ENCODE data around the gene ATXN2. TPM values are rescaled to one million over a fixed set of nuclear protein-coding genes. Genes with fewer than 3 reads are reported as not detected.
"Not testable (repeated sequence)": the region's sequence is repeated elsewhere in the genome, so short reads cannot be mapped to it uniquely, and the experiment has no call there.

ATXN2 gene
- 25.2 and 38.2 TPM in 2 replicates for total RNA-seq (2014; rRNA removed; shearing (Covaris generic))

GRCh38 chr12:111598637-111599452, at the start of gene ATXN2:
Gene ATXN2 (minus strand): TSS chr12:111599315. CDS start chr12:111599034, 281 bp downstream.
- Histone ChIP-seq H3K27ac (peak within 1 kb of the TSS; percentile 91), H3K36me3 (0 out of 2 replicates have a peak, but pooled peaks cover 3% of the 10 kb centered on the region), H3K27me3 (no peaks in the 10 kb centered on the region), H3K4me3 (peak within 1 kb of the TSS; percentile 96), H3K9me3 (replicated peaks) (no peaks in the 10 kb centered on the region), H3K4me1 (no peaks in the 10 kb centered on the region)
- DNase-seq, result peak; percentile 58 to 63

GRCh38 chr12:111645433-111645832, 46.3 kb upstream of the ATXN2 start:
- Histone ChIP-seq H3K27me3 (no peaks in the 10 kb centered on the region), H3K9me3 (replicated peaks) (no peaks in the 10 kb centered on the region), H3K36me3 (peaks cover 33% of the 10 kb centered on the region), H3K4me3 (no peak overlapping the region), H3K4me1 (no peaks in the 10 kb centered on the region), H3K27ac (no peak overlapping the region)
- DNase-seq, result peak; percentile 11 to 12

GRCh38 chr12:111643427-111643826, 44.3 kb upstream of the ATXN2 start:
- DNase-seq, result no peak
- no peak overlapping the region for H3K4me3 ChIP-seq
- peaks cover 24% of the 10 kb centered on the region for H3K36me3 ChIP-seq
- no peak overlapping the region for H3K27ac ChIP-seq
- no peaks in the 10 kb centered on the region for H3K27me3 ChIP-seq
- H3K4me1 ChIP-seq, result no peaks in the 10 kb centered on the region
- no peaks in the 10 kb centered on the region for H3K9me3 ChIP-seq (replicated peaks)

- no peaks in the 10 kb centered on the region for H3K27me3 ChIP-seq
- peaks cover 24% of the 10 kb centered on the region for H3K36me3 ChIP-seq
- no peak overlapping the region for H3K4me3 ChIP-seq
- H3K27ac ChIP-seq, result no peak overlapping the region
- H3K9me3 ChIP-seq (replicated peaks), result no peaks in the 10 kb centered on the region
- no peaks in the 10 kb centered on the region for H3K4me1 ChIP-seq
- no peak for DNase-seq
Measured at GRCh38 chr12:111642681-111643426, 43.7 kb upstream of the ATXN2 start.

- H3K36me3 ChIP-seq, result peaks cover 17% of the 10 kb centered on the region
- H3K4me1 ChIP-seq, result peaks cover 13% of the 10 kb centered on the region; the same call in 1 of the 2 replicates
- no peaks in the 10 kb centered on the region for H3K9me3 ChIP-seq (replicated peaks)
- no peaks in the 10 kb centered on the region for H3K27me3 ChIP-seq
- no peak for DNase-seq
- no peak overlapping the region for H3K4me3 ChIP-seq
- H3K27ac ChIP-seq, result no peak overlapping the region
Measured at GRCh38 chr12:111640506-111640905, 41.4 kb upstream of the ATXN2 start.

- peaks cover 9% of the 10 kb centered on the region for H3K36me3 ChIP-seq
- H3K4me3 ChIP-seq, result no peak overlapping the region
- no peaks in the 10 kb centered on the region for H3K9me3 ChIP-seq (replicated peaks)
- H3K27ac ChIP-seq, result no peak overlapping the region
- H3K27me3 ChIP-seq, result no peaks in the 10 kb centered on the region
- no peak for DNase-seq
- H3K4me1 ChIP-seq, result peaks cover 14% of the 10 kb centered on the region; the same call in 1 of the 2 replicates
Measured at GRCh38 chr12:111638556-111638955, 39.4 kb upstream of the ATXN2 start.

GRCh38 chr12:111636209-111636945, 37.3 kb upstream of the ATXN2 start:
- Histone ChIP-seq H3K27me3 (no peaks in the 10 kb centered on the region), H3K27ac (peak overlapping the region; percentile 32), H3K36me3 (peaks cover 2% of the 10 kb centered on the region; the same call in 1 of the 2 replicates), H3K9me3 (replicated peaks) (no peaks in the 10 kb centered on the region), H3K4me3 (peak overlapping the region; percentile 42), H3K4me1 (peaks cover 14% of the 10 kb centered on the region; the same call in 1 of the 2 replicates)
- peak; percentile 67 to 69 for DNase-seq

- peaks cover 14% of the 10 kb centered on the region; the same call in 1 of the 2 replicates for H3K4me1 ChIP-seq
- H3K4me3 ChIP-seq, result peak overlapping the region; percentile 42
- no peaks in the 10 kb centered on the region for H3K9me3 ChIP-seq (replicated peaks)
- peaks cover 2% of the 10 kb centered on the region; the same call in 1 of the 2 replicates for H3K36me3 ChIP-seq
- no peak overlapping the region for H3K27ac ChIP-seq
- no peak for DNase-seq
- H3K27me3 ChIP-seq, result no peaks in the 10 kb centered on the region
Measured at GRCh38 chr12:111635524-111635923, 36.4 kb upstream of the ATXN2 start.

GRCh38 chr12:111628505-111629260, 29.6 kb upstream of the ATXN2 start:
- Histone ChIP-seq H3K27ac (no peak overlapping the region), H3K27me3 (no peaks in the 10 kb centered on the region), H3K36me3 (no peaks in the 10 kb centered on the region), H3K9me3 (replicated peaks) (no peaks in the 10 kb centered on the region), H3K4me3 (no peak overlapping the region), H3K4me1 (no peaks in the 10 kb centered on the region)
- DNase-seq, result no peak

GRCh38 chr12:111626230-111626629, 27.1 kb upstream of the ATXN2 start:
- Histone ChIP-seq H3K36me3 (no peaks in the 10 kb centered on the region), H3K9me3 (replicated peaks) (no peaks in the 10 kb centered on the region), H3K4me1 (no peaks in the 10 kb centered on the region), H3K27me3 (no peaks in the 10 kb centered on the region), H3K4me3 (no peak overlapping the region), H3K27ac (no peak overlapping the region)
- no peak for DNase-seq

GRCh38 chr12:111624540-111624939, 25.4 kb upstream of the ATXN2 start:
- Histone ChIP-seq H3K4me1 (no peaks in the 10 kb centered on the region), H3K4me3 (no peak overlapping the region), H3K27me3 (no peaks in the 10 kb centered on the region), H3K27ac (no peak overlapping the region), H3K9me3 (replicated peaks) (no peaks in the 10 kb centered on the region), H3K36me3 (no peaks in the 10 kb centered on the region)
- no peak for DNase-seq

- not testable (repeated sequence) for H3K4me1 ChIP-seq; DNase-seq; H3K9me3 ChIP-seq (replicated peaks); H3K4me3 ChIP-seq; H3K27me3 ChIP-seq; H3K27ac ChIP-seq; H3K36me3 ChIP-seq
Measured at GRCh38 chr12:111617841-111618240, 18.7 kb upstream of the ATXN2 start.

- H3K27ac ChIP-seq, result no peak overlapping the region
- no peaks in the 10 kb centered on the region for H3K27me3 ChIP-seq
- DNase-seq, result no peak
- H3K4me3 ChIP-seq, result no peak overlapping the region
- H3K9me3 ChIP-seq (replicated peaks), result no peaks in the 10 kb centered on the region
- H3K4me1 ChIP-seq, result no peaks in the 10 kb centered on the region
- no peaks in the 10 kb centered on the region for H3K36me3 ChIP-seq
Measured at GRCh38 chr12:111616177-111616623, 17.1 kb upstream of the ATXN2 start.

GRCh38 chr12:111607239-111607638, 8.1 kb upstream of the ATXN2 start:
- Histone ChIP-seq H3K4me3 (peak overlapping the region; percentile 22), H3K4me1 (peaks cover 18% of the 10 kb centered on the region), H3K27ac (peak overlapping the region; percentile 73; the same call in 1 of the 2 replicates), H3K36me3 (no peaks in the 10 kb centered on the region), H3K9me3 (replicated peaks) (no peaks in the 10 kb centered on the region), H3K27me3 (no peaks in the 10 kb centered on the region)
- DNase-seq, result no peak
